GM19240 (cell line): ENCODE results near the gene PRAC1.
"Not testable (repeated sequence)": the region's sequence is repeated elsewhere in the genome, so short reads cannot be mapped to it uniquely, and the experiment has no call there.

Experiments used
- DNase-seq: peaks from one replicate; pipeline ENCODE4 v3.0.0; 2011; ENCODE audit warnings: low spot score; ENCODE audit not compliant: insufficient read length

PRAC1 gene

GRCh38 chr17:48726916-48727286 lies 4.6 kb upstream of the PRAC1 start:
- DNase-seq: no peak

- no peak for DNase-seq
Measured at GRCh38 chr17:48726114-48726915, 4.0 kb upstream of the PRAC1 start.

GRCh38 chr17:48725288-48726064 lies 3.2 kb upstream of the PRAC1 start:
- DNase-seq: no peak

- no peak for DNase-seq
Measured at GRCh38 chr17:48725004-48725287, 2.6 kb upstream of the PRAC1 start.

GRCh38 chr17:48724251-48725003 lies 2.1 kb upstream of the PRAC1 start:
- no peak for DNase-seq

- DNase-seq: no peak
Measured at GRCh38 chr17:48723423-48724250, 1.3 kb upstream of the PRAC1 start.

- no peak for DNase-seq
Measured at GRCh38 chr17:48722915-48723422, 651 bp upstream of the PRAC1 start, which contains the start of gene PRAC2. Gene PRAC2, plus strand, starts transcription at chr17:48723185. Its CDS starts 1,226 bp downstream, at chr17:48724411.

GRCh38 chr17:48721009-48721402 lies 1.3 kb downstream of the PRAC1 start:
- DNase-seq: no peak

GRCh38 chr17:48720266-48721008 lies 1.9 kb downstream of the PRAC1 start:
- DNase-seq: no peak

GRCh38 chr17:48719642-48720265 lies 2.6 kb downstream of the PRAC1 start:
- no peak for DNase-seq

GRCh38 chr17:48718761-48719641 lies 3.3 kb downstream of the PRAC1 start:
- no peak for DNase-seq

GRCh38 chr17:48718227-48718760 lies 4.0 kb downstream of the PRAC1 start:
- no peak for DNase-seq

- DNase-seq: no peak
Measured at GRCh38 chr17:48717367-48718226, 4.7 kb downstream of the PRAC1 start.

- not testable (repeated sequence) for DNase-seq
Measured at GRCh38 chr17:48716549-48716948, 5.8 kb downstream of the PRAC1 start.

- no peak for DNase-seq
Measured at GRCh38 chr17:48715496-48716399, 6.6 kb downstream of the PRAC1 start.

- no peak for DNase-seq
Measured at GRCh38 chr17:48711128-48711527, 11.2 kb downstream of the PRAC1 start.
